ELR (cell line): ENCODE results near the gene OPA3.

ENCODE experiments used
- DNase-seq: peaks from one replicate; pipeline ENCODE4 v3.0.0-alpha.2; 2015; ENCODE audit warnings: low read depth

The OPA3 gene

DNA sequence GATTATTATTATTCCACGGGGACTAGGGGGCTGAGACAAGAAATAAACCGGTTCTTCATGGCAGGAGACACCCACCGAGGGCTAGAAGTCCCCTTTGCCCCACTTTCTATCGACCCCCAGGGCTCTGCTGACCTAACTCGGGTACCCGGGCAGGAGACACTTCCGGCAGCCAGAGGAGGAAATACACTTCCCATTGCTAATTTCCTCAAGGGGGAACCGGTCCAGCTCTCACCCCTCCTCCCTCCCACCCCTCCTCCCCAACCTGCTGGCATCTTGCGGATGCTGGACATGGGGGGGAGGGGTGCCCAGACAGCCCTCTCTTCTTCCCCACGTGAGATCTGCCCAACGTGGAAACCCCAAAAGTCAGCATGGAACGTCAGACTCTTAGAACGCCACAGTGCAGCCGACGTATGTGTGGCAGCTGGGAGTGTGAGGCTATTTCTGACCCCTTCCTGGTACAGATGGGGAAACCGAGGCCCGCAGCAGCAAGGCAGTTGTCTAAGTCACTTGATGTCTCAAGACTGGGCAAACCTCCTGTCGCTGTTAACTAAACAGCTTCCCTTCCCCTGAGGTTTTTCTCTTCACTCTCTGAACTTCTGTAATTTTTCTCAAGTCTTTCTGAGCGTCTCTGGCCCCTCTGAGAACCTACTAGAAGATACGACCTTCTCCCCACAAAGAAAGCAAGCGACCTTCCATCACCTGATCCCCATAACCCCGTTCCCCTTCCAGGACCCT lies 13.8 kb upstream of the OPA3 start:
- peak; percentile 56 for DNase-seq

DNA sequence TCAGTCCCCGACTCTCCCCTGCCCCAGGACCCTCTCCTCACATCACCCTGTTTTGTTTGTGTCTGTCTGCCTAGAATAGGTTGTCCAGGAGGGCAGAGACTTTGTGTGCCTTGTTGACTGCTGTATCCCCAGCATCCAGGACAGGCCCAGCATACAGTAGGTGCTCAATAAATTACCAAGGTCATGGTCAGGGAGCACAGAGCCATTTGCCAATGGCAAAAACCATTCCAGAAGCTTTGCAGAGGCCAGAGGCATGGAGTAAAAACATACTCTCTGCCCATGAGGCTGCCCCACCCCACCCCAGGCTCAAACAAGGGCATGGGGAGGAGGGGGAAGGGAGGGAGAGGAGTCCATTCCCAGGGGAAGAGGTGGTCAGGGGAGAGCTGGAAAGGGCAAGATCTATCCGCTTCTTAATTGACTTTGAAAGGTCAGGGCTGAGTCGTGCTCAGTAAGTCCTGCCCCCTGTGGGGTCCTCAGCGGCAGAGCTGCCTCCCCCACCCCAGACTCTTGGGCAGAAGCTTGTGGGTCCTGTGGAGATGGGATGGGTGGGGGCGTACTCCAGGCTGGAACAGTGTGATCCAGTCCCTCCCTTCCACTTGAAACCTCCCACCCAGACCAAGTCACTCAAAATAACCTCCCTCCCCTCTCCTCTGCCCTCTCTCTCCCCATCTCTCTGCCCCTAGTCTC lies 13.0 kb upstream of the OPA3 start:
- DNase-seq = no peak

DNA sequence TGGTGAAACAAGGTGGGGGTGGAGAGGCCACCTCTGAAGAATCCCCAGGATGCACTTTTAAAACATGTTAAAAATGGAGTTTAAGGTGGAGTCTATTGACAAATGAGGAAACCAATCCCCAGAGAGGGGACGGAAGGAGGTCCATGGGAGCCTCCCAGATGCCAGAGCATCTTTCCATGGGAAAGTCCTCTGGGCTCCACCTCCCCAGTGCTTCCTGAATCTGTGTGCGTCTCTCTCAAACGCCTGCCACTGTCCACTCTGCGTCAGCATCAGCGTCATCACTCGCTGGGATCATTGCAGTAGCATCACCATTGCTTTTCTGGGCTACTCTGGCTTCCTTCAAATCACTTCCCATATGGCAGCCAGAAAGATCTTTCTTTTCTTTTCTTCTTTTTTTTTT lies 11.2 kb upstream of the OPA3 start:
- DNase-seq = no peak

DNA sequence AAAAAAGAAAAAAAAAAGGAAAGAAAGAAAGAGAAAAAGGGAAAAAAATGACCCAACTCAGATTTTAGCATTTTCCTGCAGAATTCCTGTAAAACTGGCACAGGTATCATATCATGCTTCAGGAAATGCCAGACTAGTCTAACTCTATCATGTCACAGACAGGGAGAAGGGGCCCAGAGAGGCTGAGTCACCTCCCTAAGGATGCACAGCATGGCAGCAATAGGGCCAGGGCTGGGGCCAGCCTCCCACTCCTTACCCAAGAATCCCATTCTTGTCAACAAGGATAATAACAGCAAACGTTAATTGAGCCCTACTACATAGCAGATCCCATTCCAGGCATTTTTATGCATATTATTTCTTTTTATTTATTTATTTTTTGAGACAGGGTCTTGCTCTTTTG lies 8.9 kb upstream of the OPA3 start:
- no peak for DNase-seq

DNA sequence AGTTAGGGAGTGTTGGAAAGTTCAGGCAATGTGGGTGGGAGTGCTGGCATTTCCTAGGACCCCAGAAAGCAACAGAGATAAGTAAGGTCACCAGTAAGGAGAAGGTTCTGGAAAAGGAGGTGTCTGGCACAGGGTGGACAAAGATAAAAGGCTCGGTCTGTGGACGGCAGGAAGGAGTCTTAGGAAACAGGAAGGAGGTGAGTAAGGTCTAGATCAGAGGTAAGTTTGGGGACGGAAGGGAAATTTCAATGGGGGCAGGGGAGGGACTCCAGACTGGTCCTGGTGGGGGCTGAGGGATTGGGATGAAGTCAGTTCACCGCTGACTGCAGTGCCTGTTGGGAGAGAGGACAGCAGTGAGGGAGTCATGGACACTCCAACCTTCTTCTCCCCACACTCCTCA lies 7.8 kb upstream of the OPA3 start:
- peak; percentile 53 for DNase-seq

DNA sequence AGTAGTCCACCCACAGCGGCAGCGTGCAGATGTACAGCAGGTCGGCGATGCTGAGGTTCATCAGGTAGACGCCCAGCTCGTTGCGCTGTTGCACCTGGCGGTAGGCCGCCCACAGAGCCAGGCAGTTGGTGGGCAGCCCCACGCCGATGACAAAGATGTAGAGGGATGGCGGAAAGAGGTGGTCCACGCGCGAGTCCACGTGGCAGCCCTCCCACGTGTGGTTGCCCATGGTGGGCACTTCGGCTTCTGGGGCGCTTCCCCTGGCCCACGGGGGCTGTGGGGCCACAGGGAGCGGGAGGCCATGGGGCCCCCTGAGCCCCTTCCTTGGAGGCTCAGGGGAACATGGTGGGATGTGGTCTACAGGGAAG lies 7.0 kb upstream of the OPA3 start:
- no peak for DNase-seq

DNA sequence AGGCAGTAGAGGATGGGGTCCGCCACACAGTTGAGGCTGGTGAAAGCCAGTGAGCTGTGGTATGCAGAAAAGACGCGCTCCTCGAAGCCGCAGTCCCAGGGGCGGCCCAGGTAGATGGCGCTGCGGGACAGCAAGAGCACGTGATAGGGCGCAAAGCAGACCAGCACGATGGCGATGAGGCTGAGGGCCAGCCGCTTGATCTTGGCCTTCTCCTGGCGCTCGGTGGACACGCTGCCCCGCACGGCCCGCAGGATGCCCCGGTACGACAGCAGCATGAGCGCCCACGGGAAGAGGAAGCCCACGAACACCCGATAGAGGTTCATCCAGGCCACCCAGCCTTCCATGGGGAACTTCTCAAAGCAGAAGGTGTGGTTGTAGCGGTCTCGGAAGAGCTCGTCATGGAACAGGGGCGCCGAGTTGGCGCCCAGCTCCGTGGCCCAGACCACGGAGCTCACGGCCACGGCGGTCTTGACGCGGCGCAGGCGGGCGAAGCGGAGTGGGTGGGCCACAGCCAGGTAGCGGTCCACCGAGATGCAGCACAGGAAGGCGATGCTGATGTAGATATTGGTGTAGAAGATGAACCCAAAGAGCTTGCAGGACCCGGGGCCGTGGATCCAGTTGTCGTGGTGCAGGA lies 6.5 kb upstream of the OPA3 start:
- peak; percentile 35 for DNase-seq

DNA sequence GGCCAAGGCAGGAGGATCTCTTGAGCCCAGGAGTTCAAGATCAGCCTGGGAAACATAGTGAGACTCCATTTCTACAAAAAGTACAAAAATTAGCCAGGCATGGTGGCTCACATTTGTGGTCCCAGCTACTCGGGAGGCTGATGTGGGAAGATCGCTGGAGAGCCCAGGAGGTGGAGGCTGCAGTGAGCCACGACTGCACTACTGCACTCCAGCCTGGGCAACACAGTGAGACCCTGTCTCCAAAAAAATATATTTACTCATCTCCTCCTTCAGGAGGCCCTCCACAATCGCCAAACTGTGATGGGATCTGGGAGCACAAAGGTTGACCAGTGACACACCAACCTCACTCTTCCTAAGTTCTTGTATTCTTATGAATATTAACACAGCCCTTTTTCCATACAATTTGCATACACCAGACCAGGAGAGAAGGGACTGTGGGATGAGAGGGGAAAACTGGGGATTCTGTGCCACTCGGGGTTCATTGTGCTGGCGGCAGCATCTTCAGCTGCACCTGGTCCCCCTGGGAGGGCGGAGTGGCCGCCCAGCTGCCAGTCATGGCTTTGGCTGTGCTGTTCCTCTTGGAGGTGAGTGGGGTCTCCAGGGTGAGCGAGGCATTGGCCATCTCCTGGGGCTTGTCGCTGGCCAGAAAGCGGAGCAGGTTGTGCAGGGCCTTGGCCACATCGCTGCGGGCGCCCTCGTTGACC lies 5.8 kb upstream of the OPA3 start:
- no peak for DNase-seq

DNA sequence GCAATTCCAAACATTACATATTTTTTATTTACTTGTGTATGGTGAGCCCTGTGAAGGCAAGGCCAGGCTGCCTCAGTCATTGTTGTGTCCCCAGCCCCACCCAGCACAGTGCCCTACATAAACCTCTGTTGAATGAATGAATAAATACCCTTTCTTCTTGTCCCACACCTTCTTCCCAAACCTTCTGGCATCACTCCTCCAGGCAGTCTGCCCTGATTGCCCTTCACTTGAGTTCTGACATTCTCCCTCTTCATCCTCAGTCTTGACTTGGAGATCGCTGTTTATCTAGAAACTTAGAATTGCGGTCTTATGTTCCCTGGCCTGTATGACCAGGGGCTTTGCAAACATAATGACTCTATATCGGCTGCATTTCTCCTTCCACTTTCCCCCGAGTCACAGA lies 5.2 kb upstream of the OPA3 start:
- no peak for DNase-seq

DNA sequence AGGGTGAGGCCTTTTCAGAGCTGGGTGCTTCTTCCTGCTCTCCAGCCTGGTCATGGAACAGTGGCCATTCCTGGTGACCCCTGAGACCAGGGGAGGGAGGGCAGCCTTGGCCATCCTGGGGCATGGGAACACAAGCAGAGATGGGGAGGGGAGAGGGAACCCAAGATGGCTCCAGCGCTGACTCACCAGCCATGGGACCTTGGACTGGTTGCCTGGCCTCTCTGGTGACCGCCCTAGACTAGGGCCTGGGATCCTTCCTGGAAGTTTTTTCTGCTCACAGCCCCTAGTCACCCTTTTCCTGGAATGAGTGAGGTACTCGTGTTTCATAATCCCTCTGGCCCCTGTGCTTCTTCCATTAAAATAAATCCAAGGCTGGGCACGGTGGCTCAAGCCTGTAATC lies 3.3 kb upstream of the OPA3 start:
- no peak for DNase-seq

DNA sequence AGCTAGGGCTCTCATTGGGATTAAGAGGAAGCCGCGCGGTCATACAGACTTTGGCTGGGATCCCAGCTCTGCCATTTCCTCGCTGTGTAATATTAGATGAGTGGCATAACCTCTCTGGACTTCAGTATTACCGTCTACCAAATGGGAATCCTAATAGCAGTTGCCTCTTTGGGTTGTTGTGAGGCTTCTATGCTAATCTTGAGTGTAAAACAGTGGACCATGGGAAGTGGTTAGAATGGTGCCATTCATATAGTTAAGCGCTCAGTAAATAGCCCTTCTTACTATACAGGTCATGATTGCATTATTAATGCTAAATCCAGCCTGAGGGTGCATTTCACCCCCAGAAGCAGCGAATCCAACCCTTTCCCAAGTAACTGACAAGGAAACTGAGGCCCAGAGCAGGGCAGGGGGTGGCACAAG lies 566 bp upstream of the OPA3 start:
- no peak for DNase-seq

DNA sequence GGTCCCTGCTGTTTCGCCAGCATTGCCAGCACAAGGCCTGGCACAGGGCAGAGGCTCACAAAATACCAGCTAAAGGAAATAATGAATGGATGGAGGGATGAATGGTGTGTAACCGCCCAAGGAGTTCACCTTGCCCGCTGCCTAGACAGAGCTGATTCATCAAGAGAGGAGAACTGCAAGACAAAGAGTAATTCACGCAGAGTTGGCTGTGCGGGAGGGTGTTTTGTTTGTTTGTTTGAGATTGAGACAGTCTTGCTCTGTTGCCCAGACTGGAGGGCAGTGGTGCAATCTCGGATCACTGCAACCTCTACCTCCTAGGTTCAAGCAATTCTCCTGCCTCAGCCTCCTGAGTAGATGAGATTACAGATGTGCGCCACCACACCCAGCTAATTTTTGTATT lies 3.0 kb downstream of the OPA3 start:
- no peak for DNase-seq

DNA sequence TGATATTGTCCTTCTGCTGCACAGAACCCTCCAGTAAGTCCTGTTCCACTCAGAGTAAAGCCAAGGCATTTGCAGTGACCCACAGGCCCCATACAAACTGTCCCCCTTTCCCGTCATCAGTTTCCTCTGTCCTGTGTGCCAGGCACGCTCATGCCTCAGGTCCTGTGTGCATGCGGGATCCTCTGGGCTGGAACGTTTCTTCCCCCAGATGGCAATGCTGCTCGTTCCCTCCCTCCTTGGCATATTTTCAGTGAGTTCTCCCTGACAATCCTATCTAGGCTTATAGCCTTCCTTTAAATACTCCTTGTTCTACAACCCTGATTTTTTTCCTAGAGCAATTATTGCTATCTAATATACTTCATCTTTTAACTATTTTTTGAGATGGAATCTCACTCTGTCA lies 5.7 kb downstream of the OPA3 start:
- DNase-seq = no peak

DNA sequence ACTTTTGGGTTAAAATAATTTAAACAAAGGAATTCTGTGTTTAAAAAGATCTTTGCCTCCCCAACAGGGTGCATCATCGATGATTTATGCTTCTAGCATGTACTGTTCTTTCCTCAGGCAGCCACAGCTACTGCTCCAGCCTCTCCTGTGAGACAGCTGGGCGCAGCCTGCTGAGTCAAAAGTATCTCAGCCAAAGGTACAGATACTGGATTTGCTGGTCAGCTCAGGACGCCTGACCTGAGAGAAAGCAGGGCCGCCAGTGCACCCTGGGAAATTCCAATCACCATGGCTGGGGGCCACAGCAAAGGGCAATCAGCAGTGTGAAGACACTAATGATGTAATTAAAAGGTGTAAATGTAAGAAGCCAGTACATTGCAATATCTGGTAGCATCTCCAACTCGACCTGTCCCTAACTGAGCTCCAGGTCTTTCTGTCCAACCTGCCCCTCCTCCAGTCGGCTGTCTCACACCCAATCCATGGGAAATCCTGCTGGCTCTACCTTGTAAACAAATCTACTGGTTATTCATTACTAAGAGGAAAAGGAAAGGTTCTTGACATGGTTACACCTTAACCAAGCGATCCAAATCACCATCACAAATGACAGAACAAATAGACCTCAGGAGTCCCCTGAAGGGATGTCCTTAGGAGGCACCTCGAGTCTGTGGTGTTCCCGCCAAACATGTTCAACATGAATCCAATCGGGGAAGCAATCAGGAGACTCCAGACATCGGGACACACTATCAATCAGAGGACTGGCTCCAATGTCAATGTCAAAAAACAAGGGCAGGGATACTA lies 7.3 kb downstream of the OPA3 start:
- peak; percentile 97 for DNase-seq

DNA sequence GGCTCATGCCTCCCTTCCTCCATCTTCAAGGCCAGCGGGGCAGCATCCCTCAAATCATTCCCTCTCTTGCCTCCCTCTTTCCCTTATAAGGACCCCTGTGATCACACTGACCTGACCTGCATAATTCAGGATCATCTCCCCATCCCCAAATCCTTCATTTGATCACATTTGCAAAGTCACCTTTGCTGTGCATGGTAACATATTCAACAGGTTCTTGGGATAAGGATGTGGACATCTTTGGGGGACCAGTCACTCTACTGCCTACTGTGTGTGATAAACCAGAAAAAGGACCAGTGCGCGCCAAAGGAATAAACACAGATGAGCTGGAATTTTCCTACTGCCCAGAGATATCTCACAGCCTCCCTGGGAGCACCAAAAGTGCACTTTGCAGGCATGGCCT lies 7.9 kb downstream of the OPA3 start:
- DNase-seq = no peak

DNA sequence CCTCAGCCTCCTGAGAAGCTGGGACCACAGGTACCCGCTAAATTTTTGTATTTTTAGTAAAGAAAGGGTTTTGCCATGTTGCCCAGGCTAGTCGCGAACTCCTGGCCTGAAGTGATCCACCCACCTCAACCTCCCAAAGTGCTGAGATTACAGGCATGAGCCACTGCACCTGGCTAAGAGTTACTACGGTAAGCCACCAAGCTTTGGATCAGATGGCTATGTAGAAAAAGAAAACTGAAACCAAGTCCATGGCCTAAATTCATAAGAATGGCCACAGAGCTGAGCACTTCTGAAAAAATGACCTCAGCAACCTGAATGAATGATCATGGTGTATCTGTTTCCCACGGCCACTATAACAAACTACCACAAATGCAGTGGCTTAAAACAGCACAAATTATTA lies 9.4 kb downstream of the OPA3 start:
- DNase-seq = no peak

DNA sequence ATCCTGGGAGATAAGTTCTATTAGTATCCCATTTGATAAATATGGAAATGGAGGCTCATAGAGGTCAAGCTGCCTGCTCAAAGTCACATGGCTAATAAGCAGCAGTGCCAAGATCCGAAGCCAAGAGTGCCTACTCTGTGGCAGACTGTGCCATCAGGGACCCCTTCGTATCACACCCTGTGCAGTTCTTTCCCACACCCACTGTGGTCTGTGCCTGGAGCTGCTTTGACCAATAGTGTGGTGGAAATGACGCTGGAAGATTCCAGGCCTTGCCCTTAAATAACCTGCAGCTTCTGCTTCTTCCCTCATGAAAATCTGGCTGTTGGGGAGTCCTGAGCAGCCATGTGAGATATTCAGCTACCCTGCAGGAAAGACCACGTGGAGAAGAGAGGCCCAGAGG lies 10.1 kb downstream of the OPA3 start:
- DNase-seq = no peak

DNA sequence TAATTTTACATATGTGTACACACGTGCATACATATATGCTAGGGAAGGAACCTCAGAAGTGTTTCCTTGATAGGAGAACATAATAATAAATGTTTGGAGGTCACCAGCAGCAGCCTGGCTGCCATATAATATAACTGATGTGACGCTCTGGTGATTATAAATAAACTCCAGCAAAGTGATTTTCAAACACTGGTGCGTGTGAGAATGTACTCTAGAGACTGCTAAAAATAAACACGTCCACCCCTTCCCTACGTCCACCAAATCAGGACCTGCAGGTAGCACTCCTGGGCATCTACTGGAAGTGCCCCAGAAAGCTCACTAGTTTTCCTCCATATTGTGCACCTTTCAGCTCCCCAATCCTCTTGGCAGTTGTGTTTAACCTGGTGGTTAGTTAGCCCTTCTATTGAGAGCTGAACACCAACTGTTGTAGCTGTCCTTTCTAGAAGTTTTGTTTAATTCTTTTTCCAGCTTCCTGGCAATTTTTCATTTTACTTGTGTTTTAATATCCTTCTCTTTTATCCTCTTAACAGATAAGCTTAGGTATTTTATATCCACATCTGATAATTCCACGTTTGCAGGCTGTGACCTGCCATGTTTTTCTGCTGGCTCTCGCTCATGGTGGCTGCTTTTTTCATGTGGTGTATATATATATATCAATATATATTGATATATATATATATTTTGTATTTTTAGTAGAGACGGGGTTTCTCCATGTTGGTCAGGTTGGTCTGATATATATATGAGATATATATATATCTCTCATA lies 13.0 kb downstream of the OPA3 start:
- DNase-seq = no peak

DNA sequence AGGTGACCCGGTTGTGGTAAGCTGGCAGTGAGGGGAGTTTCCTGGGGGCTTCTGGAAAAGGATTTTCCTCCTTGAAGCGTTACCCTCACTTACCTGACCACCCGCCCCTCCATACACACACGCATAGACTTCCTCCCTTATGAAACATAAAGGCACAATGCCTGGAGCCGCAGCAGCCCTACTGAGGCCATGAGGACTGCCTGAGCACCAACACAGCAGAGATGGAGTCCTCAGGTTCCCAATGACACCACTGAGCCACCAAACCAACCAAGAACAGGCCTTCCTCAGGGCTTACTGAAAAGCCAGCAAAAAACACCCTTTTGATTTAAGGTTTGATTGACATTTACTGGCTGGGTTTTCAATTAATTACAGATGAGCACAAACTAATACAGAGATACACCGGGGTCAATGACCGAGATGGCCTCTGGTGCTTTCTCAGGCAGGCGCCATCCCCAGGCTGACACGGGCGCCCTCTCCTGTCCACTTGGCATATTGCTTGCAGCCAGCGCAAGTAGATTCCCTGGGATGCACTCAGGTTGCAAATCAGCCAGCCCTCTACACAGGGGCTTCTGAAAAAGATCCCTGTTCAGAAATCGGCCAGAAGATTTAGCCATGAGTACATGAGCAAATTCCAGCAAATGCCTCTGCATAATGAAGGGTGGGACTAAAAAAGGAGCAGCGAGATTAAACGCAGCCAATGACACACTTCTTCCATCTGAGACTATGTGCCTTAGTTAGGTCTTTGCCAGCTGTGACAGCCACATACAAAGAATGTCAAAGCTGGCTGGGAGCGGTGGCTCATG lies 14.8 kb downstream of the OPA3 start:
- DNase-seq = peak; percentile 59

DNA sequence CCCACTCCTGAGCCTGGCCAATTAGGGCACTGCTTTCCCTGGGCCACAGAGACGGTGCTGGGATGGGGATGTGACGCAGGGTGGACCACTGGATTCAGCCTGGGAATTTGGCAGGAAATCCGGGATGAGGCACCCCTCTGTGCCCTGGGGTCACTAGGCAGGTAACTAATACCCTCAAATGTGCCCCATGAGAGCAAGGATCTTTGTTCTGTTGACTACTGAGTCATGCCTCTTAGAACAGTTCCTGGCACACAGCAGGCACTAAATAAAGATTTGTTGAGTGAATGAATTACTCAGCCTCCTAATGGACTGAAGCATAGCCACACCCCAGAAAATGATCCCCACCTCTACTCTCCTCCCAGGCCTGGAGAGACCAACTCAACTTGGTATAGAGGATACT lies 15.9 kb downstream of the OPA3 start:
- DNase-seq = peak; percentile 83

DNA sequence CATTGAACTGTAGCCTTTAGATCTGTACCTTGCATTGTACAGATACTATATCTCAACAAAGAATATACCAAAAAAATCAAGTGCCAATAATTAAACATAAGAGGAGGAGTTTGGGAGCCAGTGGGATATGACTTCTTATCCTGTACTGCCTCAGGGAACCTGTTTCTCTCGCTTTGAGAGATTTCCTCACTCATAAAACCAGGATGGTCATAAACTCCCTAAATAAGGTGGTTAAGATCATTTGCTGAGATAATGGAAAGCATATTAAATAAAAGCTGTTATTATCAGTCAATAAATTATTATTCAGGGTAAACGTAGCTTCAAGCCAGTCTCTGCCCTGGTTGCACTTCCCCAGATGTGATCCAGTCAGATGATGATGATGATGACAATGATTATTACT lies 17.0 kb downstream of the OPA3 start:
- no peak for DNase-seq
